GM12872 (cell line): ENCODE results near the gene PBRM1.

Source experiments
- TF ChIP-seq, protein P1 (sequence below): IDR thresholded peaks from 3 replicates; pipeline ENCODE4 v1.5.1; 2011; ENCODE audit warnings: low read depth, mild to moderate bottlenecking, low read length, moderate library complexity; ENCODE audit not compliant: insufficient read depth

The PBRM1 gene

GRCh38 chr3:52532517-52532837, 153.2 kb downstream of the PBRM1 start:
- TF ChIP-seq, protein P1, sequence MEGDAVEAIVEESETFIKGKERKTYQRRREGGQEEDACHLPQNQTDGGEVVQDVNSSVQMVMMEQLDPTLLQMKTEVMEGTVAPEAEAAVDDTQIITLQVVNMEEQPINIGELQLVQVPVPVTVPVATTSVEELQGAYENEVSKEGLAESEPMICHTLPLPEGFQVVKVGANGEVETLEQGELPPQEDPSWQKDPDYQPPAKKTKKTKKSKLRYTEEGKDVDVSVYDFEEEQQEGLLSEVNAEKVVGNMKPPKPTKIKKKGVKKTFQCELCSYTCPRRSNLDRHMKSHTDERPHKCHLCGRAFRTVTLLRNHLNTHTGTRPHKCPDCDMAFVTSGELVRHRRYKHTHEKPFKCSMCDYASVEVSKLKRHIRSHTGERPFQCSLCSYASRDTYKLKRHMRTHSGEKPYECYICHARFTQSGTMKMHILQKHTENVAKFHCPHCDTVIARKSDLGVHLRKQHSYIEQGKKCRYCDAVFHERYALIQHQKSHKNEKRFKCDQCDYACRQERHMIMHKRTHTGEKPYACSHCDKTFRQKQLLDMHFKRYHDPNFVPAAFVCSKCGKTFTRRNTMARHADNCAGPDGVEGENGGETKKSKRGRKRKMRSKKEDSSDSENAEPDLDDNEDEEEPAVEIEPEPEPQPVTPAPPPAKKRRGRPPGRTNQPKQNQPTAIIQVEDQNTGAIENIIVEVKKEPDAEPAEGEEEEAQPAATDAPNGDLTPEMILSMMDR = no peak

GRCh38 chr3:52531860-52532516, 153.7 kb downstream of the PBRM1 start:
- TF ChIP-seq, protein P1 = no peak

- TF ChIP-seq, protein P1 = no peak
Observed at GRCh38 chr3:52530918-52531826, 154.5 kb downstream of the PBRM1 start.

DNA sequence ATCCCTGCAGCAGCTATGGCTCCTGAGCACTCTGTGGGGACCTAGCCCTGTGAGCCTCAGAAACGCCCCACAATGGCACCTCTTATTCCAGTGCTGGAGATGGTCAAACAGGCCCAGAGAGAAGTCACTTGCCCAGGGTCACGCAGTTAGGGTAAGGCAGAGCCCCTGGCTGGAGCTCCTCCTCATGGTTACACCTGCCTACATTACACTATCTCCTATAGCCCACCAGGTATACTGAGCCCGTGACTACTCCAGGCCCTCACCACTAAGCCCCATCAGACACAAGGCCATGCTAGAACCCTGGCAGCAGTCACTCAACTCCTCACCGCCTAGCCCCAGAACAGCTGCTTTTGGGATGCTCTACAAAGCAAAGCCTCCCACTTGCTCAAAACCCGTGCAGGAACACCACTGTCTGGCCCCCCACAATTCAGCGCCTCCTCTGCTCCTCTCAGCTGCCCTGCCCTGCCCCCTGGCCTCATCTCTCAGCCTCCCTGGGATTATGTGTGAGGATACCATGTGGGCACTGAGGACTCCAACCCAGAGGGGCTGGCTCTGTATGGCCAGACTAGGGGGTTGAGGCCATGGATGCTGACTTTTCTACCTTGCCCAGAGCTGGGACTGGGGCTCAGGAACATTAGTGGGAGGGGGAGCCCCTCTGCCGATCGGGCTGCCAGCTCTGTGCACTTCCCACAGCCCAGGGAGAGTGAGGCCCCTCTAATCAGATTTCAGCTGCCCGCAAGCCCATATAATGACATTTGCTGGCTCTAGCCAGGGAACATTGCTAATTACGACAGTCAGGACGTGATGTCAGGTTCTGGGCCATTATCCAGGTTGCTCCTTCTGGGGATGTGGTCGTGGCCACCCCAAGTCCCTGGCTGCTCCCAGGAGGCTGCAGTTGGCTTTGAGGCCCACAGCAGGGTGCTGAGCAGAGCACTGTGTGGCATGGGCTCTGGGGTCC, 156.1 kb downstream of the PBRM1 start:
- TF ChIP-seq, protein P1 = no peak

DNA sequence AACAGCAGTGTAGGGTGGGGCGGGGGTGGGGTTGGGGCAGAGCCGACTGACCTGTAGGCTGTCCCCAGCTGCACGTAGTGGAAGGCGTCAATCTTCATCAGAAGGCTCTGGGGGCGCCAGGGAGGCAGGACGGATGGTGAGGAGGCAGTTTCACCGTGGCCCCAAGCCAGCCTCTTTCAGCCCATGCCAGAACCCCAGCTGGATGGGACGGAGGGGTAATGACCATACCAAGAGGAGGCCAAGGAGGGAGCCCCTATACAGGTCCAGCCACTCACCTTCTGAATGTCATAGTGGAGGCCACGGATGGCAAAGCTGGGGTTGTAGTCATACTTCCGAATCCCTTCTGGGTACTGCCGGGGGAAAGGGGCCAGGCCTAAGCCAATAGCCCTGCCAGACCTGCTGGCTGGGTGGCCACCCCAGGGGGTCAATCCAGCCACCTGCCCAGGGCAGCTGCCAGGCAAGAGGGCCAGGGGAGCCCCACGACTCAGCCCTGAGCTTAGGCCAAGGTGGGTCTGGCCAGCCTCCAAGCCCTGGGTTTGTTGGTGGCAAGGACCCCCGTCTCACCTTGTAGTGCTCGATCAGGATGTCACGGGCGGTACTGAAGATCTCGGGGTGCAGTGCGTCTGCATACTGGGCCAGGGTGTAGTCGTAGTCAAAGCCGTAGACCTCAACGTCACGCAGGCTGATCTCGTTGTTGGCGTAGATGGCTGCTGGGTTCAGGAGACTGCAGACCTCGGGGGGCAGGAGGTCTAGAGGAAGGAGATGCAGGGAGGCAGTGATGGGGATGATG, 156.9 kb downstream of the PBRM1 start:
- TF ChIP-seq, protein P1 = no peak

DNA sequence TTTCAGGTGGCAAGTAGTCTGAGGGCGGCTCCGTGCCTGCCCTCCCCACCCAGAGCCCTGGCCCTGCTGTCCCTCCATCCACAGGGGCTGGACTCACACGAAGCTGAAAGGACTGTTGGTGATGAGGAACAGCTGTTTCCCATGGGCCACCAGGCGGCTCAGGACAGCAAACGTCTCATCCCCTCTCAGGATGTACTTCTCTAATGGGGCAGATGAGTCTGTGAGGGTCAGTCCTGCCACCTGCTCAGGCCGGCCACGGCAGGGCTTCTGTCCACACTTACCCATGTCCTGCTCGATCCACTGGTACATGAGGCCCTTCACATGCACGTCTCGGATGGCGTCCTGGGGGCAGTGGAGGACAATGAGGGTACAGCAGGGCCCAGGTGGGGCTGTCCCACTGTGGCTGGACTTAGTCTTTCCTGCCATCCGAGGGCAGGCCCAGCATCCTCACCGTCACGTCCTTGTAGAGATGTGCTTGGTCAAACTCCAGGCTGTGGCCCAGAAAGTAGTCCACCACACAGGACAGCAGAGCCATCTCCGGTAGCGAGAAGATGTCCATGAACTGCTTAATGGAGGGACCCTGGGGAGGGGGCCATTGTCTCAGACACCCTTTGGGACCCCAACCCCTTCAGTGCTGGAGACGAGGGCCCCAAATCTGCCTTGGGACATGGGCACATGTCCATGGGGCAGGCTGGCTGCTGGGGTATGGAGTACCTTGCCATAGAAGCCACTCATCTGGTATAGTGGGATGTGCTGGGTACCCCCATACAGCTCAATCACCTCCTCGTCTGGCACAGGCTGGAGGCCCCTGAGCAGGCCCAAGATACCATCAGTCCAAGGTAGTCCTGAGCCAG, 157.8 kb downstream of the PBRM1 start:
- TF ChIP-seq, protein P1 = no peak
